M059J (cell line): Measurements from ENCODE around the gene RGS7BP. TPM values are rescaled to one million over a fixed set of nuclear protein-coding genes. Genes with fewer than 3 reads are reported as not detected.

Source experiments
- DNase-seq: peaks from one replicate; pipeline ENCODE4 v3.0.0-alpha.2; 2012; ENCODE audit warnings: low read depth
- total RNA-seq: library from RNA; depleted of rRNA; stranded (reverse); fragments of >200 nt; shearing (Covaris generic); gene quantifications from 2 replicates; pipeline ENCODE4 v1.2.3, GENCODE V29; 2014; rRNA removed

RGS7BP gene
- total RNA-seq = not detected in 2 replicates

DNA sequence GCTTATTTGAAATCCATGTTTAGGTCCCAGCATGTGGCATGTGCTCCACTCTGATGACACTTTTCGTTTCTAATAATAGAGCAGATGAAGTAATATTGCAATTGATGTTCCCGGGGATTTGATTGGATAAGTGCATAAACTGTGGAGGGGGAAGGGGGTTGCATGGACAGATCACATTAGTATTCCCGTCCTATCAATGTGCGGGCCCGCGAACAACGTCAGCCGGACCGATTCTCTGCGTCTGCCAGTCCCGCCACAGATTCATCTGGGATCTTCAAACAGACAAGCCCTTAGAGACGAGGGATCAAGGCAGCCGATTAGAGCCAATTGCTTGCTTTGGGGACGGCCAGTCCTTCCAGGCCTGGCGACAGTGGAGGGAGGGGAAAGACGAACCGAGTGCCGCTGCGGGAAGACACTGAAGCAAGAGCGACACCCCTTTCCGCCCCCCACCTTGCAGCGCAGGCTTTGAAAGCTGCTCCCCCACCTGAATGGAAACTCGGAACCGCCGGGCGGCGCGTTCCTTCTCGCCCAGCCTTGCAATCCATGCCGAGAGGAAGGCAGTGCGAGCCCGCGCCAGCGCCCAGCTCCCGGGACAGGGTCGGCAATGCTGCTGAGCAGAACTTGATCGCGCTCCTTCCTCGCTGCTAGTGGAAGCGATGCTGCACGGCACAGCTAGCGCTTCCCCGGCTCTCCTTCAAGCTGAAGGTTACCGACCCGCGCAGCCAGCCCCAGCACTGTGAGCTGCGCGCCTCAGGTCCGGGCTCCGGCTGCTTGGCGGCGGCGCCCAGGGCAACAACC is at the start of gene RGS7BP:
Gene RGS7BP, plus strand, starts transcription at position 247 of the 798 bp plus-strand sequence. CDS start 610 bp downstream, outside the sequence.
- peak; percentile 5 for DNase-seq

DNA sequence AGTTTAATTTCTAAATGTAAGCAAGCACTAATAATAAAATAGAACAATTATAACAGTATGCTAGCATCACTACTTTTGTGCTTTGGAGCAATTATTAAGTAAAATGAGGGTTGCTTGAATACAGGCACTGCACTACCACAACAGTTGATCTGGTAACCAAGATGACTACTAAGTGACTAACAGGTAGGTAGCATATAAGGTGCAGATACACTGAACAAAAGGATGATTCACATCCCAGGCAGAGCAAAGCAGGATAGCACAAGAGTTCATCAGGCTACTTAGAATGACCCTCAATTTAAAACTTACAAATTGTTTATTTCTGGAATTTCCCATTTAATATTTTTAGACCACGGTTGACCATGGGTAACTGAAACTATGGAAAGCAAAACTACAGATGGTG is 48.0 kb upstream of the RGS7BP start:
- no peak for DNase-seq

DNA sequence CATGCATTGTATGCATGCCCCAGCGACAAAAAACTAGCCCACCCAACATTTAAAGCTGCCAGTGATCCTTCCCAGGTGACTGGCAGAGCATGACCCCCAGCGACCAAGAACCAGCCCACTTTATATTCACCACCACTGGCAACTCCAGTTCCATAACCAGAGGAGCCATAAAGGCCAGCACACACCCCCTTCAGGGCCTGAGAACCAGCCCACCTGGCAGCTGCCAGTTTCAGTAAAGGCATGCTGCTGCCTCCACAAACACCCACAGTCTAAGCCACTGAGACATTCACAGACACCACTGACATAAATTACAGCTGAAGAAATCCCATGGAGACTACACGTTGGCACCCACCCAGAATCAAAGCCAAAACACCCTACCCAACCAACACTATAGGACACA is 46.9 kb upstream of the RGS7BP start:
- DNase-seq = no peak

DNA sequence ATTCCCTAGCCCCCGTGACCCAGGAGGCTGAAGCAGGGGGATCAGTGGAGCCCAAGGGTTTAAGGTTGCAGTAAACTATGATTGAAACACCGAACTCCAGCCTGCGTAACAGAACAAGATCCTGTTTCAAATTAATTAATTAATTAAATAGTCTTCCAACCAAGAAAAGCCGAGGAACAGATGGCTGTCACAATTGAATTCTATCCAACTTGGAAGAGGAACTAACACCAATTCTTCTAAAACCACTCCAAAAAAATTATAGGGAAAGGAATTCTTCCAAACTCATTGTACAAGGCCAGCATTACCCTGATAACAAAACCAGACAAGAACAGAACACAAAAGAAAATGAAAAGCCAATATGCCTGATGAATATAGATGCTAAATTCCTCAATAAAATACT is 43.4 kb upstream of the RGS7BP start:
- no peak for DNase-seq

DNA sequence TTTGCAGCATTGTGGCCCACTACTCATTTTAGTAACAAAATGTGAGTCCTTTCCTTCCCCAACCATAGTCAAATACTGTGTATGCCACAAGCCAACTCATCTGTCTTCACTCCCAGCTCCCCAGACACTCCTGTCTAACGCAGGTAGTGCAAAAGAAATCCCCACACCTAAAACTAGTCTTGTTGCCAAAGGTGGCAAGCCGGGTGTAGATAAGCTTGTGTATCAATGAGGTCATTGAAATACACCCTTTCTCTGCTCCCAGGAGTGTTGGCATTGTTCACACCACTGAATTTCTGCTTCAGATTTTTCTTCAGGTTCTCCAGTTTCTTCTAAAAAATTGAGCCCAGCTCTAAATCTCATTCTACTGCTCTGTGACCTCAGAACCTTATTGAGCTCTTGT is 19.7 kb upstream of the RGS7BP start:
- DNase-seq = no peak

DNA sequence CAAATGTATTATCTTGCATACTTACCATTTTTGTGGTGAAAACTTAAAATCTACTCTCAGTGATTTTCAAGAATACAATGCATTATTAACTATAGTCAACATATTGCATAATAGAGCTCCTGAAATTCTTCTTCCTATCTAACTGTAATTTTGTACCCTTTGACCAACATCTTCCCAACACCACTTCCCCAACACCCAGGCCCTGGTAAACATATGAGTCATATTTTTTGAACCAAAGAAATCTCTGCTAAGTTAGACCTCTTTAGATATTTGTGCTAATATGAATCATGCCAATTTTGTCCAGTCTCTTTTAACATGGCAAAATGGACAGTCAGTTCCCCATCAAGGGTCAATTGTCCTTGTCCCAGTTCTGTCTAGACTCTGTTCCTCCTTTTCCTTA is 18.5 kb upstream of the RGS7BP start:
- no peak for DNase-seq

DNA sequence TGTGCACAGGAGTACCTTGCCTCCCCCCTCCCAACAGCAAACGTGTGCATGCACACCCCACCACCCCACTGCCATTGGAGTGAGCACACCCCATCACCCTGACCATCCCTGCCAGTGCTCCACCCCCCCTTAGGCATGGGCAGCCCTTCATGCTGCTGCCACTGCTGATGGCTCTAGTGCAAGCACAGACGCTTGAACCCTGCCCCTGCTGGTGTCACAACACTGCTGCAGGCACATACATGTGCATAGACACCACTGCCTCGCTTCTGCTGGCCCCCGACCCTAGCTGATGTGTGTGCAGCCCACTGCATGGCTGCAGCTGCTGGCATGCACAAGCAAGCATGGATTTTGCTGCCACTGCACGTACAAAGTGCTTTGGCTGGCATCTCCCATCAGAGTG is 16.0 kb upstream of the RGS7BP start:
- no peak for DNase-seq

DNA sequence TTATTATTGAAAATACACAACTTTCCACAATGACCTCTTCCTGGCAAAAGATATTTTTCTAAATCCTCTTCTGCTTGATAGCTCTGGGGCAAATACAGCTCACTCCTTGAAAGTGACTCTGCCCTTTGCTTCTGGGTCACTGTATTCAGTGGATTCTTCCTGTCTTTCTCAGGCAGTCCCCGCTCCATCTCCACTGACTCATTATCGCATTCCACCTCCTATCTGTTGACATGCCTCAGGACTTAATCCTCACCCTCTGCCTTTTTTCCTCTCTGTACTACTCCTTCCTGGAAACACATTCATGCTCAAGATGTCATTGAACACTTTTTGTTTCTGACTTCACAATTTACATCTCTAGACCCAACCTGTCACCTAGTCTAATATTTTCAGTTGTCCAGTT is 8.4 kb upstream of the RGS7BP start:
- DNase-seq = peak; percentile 36

DNA sequence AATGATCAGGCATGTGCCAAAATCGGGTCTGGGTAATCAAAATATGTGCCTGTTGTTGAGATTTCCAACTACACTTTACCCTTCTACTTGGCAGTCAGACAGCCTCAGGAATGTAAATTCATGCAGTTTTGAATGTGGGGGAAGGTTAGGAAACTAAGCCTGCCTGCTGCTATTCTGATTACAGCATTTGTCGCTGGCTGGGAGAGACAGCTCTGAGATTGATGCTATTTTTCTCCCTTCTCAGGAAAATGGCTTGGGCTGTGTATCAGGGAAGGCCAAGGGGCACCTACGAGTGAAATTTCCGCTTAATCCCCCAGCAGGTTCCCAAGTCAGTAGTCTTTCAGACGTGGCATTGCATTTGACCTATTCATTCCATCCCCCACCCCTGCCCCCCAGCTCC is 3.6 kb upstream of the RGS7BP start:
- DNase-seq = no peak

DNA sequence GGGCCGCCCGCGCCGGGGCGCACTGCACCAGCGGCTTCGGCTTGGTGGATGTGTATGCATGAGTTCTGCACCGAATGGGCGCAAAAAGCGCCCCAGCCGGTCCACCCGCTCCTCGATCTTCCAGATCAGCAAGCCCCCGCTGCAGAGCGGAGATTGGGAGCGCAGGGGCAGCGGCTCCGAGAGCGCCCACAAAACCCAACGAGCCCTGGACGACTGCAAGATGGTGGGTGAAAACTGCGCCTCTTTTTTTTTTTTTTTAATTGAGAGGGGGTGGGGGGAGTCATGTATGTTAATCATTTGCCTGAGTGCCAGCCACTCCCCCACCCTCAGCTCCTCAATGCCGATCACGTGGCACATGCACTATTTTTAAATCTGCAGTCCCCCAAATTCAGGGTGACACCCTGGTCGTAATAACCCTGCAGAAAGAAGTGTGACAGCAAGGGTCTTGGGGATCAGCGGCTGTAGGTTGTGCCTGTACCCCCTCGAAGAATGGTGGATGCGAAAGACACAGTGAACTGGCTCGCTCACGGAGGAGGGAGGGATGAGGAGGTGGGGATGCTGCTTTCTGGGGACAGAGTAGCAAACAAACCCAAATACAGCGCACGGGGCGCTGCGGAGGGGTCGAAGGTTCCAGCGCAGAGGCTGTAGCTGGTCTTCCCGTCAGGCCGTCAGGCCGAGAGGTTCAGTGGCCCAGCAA is 900 bp downstream of the RGS7BP start:
- no peak for DNase-seq

DNA sequence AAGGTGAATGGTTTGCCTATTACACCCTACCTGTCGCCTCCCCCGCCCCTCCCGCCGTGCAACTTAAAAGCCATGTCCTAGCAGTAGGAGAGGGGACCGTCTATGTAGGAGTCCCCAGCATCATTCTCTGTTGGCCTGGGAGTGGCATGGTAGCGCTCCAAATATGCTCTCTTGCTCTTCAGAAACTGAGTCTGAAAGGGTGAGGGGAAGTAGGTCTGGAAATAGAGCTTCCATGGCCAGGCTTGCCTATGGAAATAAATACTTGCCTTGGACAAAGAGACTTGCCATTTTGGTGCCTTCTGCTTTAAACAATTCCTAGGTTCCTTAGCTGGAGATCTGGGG is 1.4 kb downstream of the RGS7BP start:
- no peak for DNase-seq

DNA sequence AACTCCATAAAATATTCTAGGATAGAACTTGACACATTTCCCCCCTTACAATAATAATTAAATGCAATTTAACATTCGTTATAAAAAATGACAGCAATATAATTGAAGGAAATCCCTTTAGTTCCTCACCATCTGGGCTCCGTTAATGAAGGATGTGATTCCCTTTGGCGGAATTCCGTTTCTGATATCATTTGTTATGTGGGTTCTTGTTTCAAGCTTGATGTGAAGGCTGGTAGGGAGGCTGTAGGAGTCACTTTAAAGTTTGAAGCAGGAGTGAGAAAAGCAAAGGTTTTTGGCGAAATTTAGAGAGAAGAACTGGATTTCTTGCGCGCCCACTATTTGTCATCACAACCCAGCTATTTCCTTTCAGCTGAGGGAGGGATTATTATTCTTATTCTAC is 4.0 kb downstream of the RGS7BP start:
- no peak for DNase-seq

DNA sequence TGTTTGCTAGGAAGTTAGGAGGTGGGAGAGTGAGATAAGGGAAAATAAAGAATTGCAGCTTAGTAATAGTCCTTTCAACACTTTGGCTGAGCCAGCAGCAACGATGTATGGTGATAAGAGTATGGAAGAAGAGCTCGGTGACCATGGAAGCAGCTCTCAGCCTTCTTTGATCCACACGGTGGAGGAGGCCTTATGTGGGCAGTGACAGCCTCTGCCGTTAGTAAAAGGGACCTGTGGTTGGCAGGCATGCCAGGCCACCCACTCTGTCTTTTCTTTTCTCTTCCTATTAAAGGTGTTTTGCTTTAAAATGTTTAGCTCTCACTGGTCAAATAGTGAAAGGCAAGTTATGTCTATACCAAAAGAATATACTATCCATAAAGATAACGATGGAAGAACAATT is 7.7 kb downstream of the RGS7BP start:
- no peak for DNase-seq

DNA sequence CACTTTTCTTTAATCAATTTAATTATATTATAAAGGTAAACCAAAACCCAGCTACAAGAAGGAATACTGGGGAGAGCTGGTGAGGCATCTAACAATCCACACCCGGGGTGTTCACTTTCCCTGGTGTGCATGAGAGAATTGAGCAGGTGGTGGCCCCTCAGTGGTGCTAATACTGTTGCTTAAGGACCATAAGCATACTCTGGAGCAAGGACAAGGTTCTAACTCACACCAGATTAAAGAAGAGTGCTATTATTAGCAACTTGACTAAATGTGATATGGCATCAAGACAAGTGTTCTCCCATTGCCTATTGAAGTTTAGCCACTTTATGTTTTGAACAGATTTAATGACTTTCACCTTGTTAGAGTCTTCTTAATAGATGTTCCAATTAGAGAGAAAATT is 8.8 kb downstream of the RGS7BP start:
- DNase-seq = no peak

DNA sequence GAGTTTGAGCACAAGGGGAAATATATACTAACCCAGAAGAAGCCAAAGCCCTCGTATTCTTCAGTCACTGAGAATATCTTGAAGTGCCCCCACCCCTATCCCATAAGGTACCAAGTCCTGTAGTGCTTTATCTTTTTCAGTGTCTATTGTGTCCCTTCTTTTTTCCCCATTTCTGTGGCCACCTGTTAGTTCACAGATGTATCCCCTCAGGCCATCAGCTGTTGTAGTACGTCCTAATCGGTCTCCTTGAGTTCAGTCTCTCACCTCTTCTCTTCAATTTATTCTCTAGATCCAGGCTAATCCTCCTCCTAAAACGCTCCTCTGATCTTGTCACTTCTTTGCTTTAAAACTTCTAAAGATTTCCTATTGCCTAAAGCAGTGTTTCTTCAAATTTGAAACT is 10.4 kb downstream of the RGS7BP start:
- DNase-seq = no peak

DNA sequence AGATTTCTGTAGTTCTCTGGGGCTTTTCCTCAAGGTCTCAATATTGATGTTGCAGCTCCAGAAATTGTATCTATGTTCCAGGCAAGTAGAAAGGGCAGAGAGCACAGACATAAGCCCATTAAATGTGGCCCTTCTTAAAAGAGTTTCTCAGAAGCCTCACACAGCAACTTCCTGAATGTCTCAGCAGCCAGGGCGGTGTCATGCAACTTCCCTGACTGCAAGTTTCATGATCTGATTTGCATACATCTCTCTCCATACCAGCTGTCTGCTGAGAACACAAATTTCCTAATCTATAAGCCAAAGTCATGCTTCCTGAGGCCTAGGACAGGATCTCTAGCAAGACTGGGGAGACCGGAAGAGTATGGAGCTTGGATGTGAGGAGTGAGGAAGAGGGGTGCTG is 13.0 kb downstream of the RGS7BP start:
- DNase-seq = no peak

DNA sequence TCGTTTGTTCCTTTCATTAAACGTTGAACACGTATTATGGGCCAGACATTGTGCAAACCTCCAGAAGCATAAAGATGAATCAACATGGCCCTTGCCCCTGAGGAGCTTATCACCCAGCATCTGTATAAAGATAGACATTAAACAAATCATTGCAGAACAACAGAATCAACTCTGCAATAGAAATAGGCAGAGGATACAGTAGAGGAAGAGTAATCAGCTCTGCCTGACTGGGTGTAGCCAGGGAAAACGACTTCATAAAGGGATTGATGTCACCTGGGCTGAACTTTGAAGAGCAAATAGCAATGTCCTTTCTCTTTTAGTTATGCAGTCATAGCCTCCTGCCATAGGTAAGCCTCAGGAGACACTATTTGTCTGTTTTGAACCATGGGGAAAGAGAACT is 13.4 kb downstream of the RGS7BP start:
- DNase-seq = no peak

DNA sequence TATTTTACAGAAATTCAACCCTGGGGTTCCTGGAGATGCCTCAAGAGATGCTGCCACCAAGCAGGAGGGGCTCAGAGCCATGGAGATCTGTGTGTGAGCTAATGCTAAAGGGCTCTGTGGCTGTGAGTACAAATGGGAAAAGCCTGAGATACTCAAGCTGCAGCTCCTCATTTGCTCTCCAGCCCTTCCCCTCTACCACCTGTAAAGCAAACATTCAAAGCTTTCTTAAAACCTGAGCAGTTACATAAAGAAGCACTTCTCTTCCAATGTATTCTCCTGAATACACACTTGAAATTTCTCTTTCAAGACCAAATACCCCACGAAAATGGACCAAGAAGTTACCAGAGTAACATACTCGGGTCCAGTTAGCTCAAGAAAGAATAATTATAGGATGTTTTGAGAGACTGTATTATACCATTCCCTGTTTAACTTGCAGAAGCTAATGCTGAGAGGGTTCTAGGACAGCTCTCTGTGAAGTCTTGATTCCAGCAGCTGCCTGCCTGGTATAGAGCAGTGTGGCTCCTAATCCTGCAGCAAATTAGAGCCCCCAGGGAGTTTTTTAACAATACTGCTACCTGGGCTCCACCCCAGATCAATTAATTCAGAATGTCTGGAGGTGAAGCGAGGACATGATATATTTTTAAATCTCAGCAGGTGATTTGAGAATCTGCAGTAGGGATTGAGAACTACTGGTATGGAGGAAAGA is 21.1 kb downstream of the RGS7BP start:
- no peak for DNase-seq

DNA sequence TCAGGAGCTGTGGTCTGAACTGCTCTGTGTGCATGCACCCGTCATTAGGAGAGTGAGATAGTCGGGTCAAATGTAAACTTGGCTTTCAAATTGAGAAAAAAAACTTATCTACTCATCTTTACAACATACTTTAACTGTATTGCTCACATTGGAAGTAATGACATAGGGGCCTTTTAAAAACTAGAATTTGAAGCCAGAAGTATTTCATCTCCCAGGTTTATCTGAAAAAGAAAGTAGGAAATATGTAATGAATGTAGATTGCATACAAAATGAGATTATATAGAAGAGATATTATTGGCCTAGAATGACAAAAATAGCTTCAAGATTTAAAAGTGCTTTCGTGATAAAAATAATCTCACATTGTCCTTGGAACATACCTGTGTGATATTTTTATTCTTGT is 24.3 kb downstream of the RGS7BP start:
- DNase-seq = no peak

DNA sequence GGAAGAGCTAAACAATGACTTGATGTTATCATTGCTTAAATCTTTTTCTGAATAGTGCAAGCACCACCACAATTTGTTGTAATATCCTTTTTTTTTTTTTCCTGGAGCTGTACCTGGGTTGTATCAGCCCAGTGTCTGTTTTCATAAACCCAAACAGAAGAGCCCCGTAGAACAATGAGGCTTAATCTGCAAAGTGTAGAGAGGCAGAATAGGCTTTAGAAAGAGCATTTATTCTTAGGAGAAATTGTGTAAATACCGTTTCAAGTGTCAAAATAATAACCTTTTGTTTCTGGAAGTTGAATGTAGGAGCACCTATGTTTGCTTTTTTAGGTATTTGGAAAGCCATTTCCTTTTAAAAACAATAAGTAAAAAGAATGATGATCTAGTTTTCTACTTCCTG is 26.4 kb downstream of the RGS7BP start:
- no peak for DNase-seq

DNA sequence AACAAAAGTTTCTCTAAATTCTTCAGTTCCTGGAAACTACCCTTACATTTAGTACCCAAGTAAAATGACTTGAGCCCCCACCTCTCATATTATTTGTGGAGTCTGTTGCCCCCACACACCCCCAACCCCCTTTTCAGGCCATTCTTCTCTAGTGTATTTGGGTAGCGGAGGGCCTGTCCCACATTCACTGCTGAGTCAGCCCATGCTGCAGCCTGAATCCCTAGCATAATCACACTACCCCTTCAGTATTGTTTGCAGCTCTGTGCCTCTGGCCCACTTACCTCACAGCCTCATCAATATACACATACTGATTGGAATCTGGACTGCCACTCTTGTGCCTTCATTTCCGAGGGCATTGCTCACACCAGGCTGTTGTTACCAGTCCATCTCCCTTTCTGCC is 26.8 kb downstream of the RGS7BP start:
- no peak for DNase-seq

DNA sequence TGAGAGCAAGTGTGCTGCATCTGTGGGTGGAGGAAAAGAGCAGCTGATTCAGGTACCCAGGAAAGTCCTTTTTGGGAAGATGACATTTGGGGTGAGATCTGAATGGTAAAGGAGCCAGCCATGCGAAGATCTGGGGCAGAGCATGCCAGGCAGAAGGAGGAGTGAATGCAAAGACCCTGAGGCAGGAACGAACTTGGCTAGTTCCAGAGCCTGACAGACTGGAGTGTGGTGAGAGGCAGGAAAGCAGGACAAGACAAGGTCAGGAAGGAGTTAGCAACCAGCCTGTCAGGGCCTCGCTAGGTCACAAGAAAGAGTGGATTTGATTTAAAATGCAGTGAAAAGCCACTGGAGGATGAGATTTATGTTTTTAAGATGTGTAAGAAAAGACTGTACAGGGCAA is 28.2 kb downstream of the RGS7BP start:
- DNase-seq = no peak

DNA sequence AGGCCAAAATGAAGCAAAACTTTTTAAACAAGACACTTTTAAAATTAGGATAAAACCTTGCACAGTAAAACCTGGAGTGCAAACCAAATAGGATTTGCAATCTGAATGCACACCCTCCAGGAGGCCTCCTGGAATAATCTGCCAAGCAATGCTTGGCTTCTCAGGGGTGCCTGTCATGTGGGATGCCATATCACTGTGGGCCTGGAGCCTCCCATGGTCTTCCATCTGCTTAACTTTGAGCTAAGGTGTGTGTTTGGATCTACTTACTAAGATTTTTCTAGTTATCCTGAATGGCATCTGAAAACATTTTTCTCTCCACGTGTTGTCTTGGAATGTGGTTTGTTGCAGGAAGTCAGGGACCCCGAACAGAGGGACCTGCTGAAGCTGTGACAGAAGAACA is 52.1 kb downstream of the RGS7BP start:
- DNase-seq = no peak
